ENCODE results near the gene TYSND1. TPM values are rescaled to one million over a fixed set of nuclear protein-coding genes. Genes with fewer than 3 reads are reported as not detected.

TYSND1 gene
- total RNA-seq, 1 experiment from 2014 or later, result 78.2 TPM

- Histone ChIP-seq H4K20me1 (ENCODE audit: low read length) (no peaks in the 10 kb centered on the region), H3K9ac (ENCODE audit: low read length) (no peak overlapping the region), H3K36me3 (ENCODE audit: low read depth, low read length) (no peaks in the 10 kb centered on the region), H2AFZ (ENCODE audit: low read length) (no peak overlapping the region), H3K27ac (ENCODE audit: low read length) (no peak overlapping the region), H3K9me3 (ENCODE audit: low read length) (no peaks in the 10 kb centered on the region), H3F3A (ENCODE audit: low read length, unreplicated experiment) (no peaks in the 10 kb centered on the region), H3K27me3 (ENCODE audit: low read length) (no peaks in the 10 kb centered on the region), H3K79me2 (ENCODE audit: low read length) (no peaks in the 10 kb centered on the region), H3K4me3 (ENCODE audit: low read length) (no peak overlapping the region), H3K4me1 (ENCODE audit: insufficient read depth, low read length) (peaks cover 18% of the 10 kb centered on the region), H3K9me2 (replicated peaks; ENCODE audit: low read length) (no peaks in the 10 kb centered on the region), H3K4me2 (ENCODE audit: low read length) (no peak overlapping the region)
- DNase-seq, result no peak
- BruUV-seq (replicated peaks), result no TSS peak
- no peak for TF ChIP-seq EZH2phosphoT487 (IDR thresholded peaks at IDR 0.05; ENCODE audit: borderline replicate concordance, low read length)
- no peak for TF ChIP-seq EZH2 (IDR thresholded peaks at IDR 0.05; ENCODE audit: low read length, unreplicated experiment)
- intact Hi-C loops (cut with micrococcal nuclease), result loop anchor here (2.0 kb wide), 1 partner anchor 46 kb away; the partner anchor contains the start of gene TYSND1
- ChIA-PET CTCF (interaction anchor here (0.5 to 1.3 kb wide), 2 partner anchors 46 to 47 kb away, joined by 3 to 6 read pairs; partner anchors contain the start of gene TYSND1), POLR2A (ENCODE audit: unreplicated experiment) (interaction anchor here (0.6 to 0.7 kb wide), 2 partner anchors 22 to 186 kb away, joined by 3 to 6 read pairs; partner anchors contain the start of gene SAR1A)
- ATAC-seq, result no peak
Measured at GRCh38 chr10:70192326-70192968, 45.9 kb upstream of the TYSND1 start.

GRCh38 chr10:70191972-70192305, 45.4 kb upstream of the TYSND1 start:
- intact Hi-C loops (cut with micrococcal nuclease), result loop anchor here (2.0 kb wide), 1 partner anchor 45 kb away; the partner anchor contains the start of gene TYSND1
- TSS peak; percentile 16 for BruUV-seq (replicated peaks)
- no peak overlapping the region for H3K9ac ChIP-seq (ENCODE audit: low read length)

More at GRCh38 chr10:70191972-70192305, 45.4 kb upstream of the TYSND1 start:
- H3K4me1 ChIP-seq (ENCODE audit: insufficient read depth, low read length), result peaks cover 18% of the 10 kb centered on the region
- DNase-seq (peak; percentile 67), ATAC-seq (peak; percentile 67)
- POLR2A ChIA-PET (ENCODE audit: unreplicated experiment), result no interaction called here
- no peaks in the 10 kb centered on the region for H4K20me1 ChIP-seq (ENCODE audit: low read length)
- TF ChIP-seq EZH2 (IDR thresholded peaks at IDR 0.05; ENCODE audit: low read length, unreplicated experiment) (no peak), EZH2phosphoT487 (IDR thresholded peaks at IDR 0.05; ENCODE audit: borderline replicate concordance, low read length) (no peak), CTCF (conservative IDR thresholded peaks at IDR 0.05; ENCODE audit: low read depth, low read length) (no peak)
- no peaks in the 10 kb centered on the region for H3K9me3 ChIP-seq (ENCODE audit: low read length)
- H2AFZ ChIP-seq (ENCODE audit: low read length), result no peak overlapping the region
- H3K9me2 ChIP-seq (replicated peaks; ENCODE audit: low read length), result no peaks in the 10 kb centered on the region
- no peaks in the 10 kb centered on the region for H3K79me2 ChIP-seq (ENCODE audit: low read length)
- no peaks in the 10 kb centered on the region for H3K27me3 ChIP-seq (ENCODE audit: low read length)
- H3K27ac ChIP-seq (ENCODE audit: low read length), result no peak overlapping the region
- no peaks in the 10 kb centered on the region for H3F3A ChIP-seq (ENCODE audit: low read length, unreplicated experiment)
- CTCF ChIA-PET, result no interaction called here
- H3K4me2 ChIP-seq (ENCODE audit: low read length), result no peak overlapping the region
- H3K4me3 ChIP-seq (ENCODE audit: low read length), result no peak overlapping the region
- H3K36me3 ChIP-seq (ENCODE audit: low read depth, low read length), result no peaks in the 10 kb centered on the region

Data from PC-3 (cell line).